Activated T-cell treated with anti-CD3 and anti-CD28 coated beads for 4 hours (primary cell): Measurements from ENCODE around the gene TP53.

Experiments
- DNase-seq: peaks from one replicate; pipeline ENCODE4 v3.0.0-alpha.2; 2020

The TP53 gene

GRCh38 chr17:7706631-7707354, 19.5 kb upstream of the TP53 start:
- DNase-seq = no peak

GRCh38 chr17:7705269-7706255, 18.3 kb upstream of the TP53 start:
- no peak for DNase-seq

- DNase-seq = no peak
These were observed 17.4 kb upstream of the TP53 start, which contains the start of gene EFNB3 for GRCh38 chr17:7704601-7705268. Gene EFNB3, plus strand, starts transcription at chr17:7705202. Its CDS starts 397 bp downstream, at chr17:7705599.

- DNase-seq = no peak
These were observed 16.5 kb upstream of the TP53 start for GRCh38 chr17:7703584-7704479.

DNA sequence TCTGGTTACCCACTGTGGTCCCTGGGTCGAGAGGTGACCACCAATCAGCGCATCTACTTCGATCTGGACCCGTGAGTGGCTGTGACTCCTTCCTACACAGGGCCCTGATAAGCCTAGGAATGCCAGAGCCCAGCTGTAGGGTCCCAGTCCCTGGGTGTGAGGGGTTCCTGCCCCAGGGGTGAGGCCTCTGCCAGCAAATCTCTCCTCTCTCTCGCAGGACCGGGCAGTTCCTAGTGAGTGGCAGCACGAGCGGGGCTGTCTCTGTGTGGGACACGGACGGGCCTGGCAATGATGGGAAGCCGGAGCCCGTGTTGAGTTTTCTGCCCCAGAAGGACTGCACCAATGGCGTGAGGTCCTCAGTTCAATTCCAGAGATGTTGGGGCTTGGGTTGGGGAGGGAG, 15.5 kb upstream of the TP53 start:
- DNase-seq = no peak

DNA sequence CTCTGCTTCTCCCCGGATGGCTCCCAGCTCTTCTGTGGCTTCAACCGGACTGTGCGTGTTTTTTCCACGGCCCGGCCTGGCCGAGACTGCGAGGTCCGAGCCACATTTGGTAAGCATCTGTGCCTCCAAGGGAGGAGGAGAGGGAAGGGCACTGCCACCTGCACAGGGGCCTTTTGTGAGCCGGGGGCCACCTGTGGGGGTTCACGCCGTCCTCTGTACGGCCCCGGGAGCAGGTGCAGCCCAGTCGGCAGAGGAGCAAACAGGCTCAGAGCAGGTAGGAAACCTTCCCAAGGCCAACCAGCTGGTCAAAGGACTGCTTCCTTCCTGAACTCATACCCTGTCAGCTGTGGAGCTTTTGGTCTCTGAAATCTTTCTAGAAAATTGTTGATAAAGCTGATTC, 14.4 kb upstream of the TP53 start:
- no peak for DNase-seq

- no peak for DNase-seq
These were observed 13.2 kb upstream of the TP53 start for GRCh38 chr17:7700510-7700909.

GRCh38 chr17:7697828-7698588, 10.7 kb upstream of the TP53 start:
- DNase-seq = no peak

DNA sequence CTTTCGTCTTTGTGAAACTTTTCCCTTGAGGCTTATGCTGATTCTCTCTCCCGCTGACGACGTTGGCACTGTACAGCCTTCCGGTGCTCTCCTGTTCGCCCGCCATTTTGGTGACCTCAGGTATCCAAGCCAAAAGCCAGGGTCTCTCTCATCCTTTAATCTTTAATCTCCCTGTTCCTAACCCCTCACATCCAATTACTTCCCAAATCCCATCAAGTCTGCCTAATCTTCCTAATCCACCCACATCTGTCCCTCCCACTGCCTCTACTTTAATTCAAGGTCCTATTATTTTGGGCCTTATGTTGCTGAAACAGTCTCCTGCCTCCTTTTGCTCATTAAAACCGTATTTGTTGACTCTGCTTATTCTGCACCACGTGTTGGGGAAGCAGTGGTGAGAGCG, 8.3 kb upstream of the TP53 start:
- DNase-seq = no peak

- no peak for DNase-seq
These were observed 1.6 kb upstream of the TP53 start for GRCh38 chr17:7688808-7689316.

- peak; percentile 97 for DNase-seq
These were observed 868 bp upstream of the TP53 start, which contains the start of gene WRAP53 for GRCh38 chr17:7687908-7688807. Gene WRAP53, plus strand, starts transcription at chr17:7688477. Its CDS starts 172 bp downstream, at chr17:7688649.

- peak; percentile 68 for DNase-seq
These were observed 843 bp downstream of the TP53 start for GRCh38 chr17:7686222-7687071.

- peak; percentile 72 for DNase-seq
These were observed 1.6 kb downstream of the TP53 start for GRCh38 chr17:7685533-7686221.

DNA sequence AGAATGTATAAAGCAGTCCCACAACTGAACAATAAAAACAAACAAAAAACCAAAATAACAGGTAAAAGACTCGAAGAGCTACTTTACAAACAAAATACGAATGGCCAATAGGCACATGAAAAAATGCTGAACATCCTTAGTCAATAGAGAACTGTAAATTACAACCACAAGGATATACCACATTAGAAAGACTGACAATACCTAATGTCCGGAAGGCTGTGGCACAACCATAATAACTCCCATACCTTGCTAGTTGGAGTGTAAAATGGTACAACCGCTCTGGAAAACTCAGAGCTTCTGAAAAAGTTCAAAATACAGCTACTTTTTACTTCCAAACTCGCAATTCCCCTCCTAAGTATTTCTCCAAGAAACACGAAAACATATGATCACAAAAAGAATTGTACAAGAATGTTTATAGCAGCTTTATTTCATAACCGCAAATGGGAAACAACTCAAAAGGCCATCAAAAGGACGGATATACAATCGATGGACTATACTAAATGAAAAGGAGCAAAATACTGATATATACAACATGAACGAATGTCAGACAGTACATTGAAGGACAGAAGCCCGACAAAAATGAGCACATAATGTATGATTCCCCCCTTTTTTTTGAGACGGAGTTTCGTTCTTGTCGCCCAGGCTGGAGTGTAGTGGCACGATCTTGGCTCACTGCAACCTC, 2.3 kb downstream of the TP53 start:
- no peak for DNase-seq

- no peak for DNase-seq
These were observed 9.8 kb downstream of the TP53 start for GRCh38 chr17:7677388-7678067.

DNA sequence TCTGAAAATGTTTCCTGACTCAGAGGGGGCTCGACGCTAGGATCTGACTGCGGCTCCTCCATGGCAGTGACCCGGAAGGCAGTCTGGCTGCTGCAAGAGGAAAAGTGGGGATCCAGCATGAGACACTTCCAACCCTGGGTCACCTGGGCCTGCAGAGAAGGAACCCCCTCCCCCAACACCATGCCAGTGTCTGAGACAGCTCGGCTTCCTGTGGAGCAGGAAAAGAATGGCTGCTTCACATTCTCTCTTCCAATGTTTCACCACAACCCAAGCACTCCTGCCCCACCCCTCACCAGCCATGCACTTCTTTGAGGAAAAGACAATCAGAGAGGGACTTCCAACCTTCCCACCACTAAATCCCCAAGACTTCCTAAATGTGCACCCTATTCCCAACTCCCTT, 10.8 kb downstream of the TP53 start:
- DNase-seq = no peak

DNA sequence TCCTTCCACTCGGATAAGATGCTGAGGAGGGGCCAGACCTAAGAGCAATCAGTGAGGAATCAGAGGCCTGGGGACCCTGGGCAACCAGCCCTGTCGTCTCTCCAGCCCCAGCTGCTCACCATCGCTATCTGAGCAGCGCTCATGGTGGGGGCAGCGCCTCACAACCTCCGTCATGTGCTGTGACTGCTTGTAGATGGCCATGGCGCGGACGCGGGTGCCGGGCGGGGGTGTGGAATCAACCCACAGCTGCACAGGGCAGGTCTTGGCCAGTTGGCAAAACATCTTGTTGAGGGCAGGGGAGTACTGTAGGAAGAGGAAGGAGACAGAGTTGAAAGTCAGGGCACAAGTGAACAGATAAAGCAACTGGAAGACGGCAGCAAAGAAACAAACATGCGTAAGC, 12.4 kb downstream of the TP53 start:
- DNase-seq = no peak
